ENCODE measurements around the gene TMTC4.

The TMTC4 gene

DNA sequence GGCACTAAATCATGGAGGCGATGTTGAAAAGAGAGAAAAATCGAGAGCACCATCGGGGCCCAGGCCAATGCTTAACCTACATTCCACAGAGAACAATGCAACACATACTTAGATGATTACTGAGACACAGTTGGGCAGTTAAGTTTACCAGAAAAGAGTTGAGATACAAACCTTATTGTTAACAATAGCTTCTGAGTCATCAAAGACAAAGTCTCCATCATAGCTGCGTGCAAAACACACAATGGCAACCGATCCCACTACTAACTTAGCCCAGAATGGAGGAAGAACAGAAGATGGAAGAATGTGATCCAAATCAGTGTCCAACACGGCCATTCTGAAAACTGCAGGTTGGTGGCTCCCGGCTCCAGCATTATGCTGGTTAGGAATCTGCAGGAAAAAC lies 6.2 kb downstream of the TMTC4 start:
- TF ChIP-seq CTCF (IDR thresholded peaks at IDR 0.05; ENCODE audit: control extremely low read depth, extremely low read depth, low read depth, missing control alignments) = no peak
- DNase-seq (ENCODE audit: extremely low spot score) = no peak
- ChIA-PET CTCF (interaction anchor here (1.3 kb wide), 1 partner anchor 22 kb away, joined by 3 read pairs; no protein-coding TSS in a partner anchor), POLR2A (no interaction called here)

DNA sequence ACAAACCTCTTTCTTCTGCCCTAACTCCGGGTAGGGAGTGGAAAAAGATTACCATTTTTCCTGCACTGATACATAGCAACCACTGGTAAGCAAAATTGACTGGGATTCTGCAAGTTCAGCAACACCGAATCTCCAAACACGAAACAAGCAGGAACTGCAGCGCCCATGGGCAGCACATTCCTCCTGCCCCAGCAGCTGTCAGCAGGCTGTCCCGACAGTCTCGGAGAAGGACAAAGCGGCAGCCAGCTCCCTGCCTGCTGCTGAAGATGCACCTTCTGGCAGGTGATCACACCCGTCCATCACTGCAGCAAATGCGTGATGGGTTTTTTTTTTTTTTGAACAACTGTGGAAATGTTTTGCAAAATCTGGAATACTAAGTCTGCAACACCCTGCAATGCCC lies 6.7 kb downstream of the TMTC4 start:
- DNase-seq (ENCODE audit: extremely low spot score) = no peak
- ChIA-PET CTCF (no interaction called here), POLR2A (interaction anchor here (0.7 kb wide), 1 partner anchor 785 kb away, joined by 4 read pairs; no protein-coding TSS in a partner anchor)
- no peak for TF ChIP-seq CTCF (IDR thresholded peaks at IDR 0.05; ENCODE audit: control extremely low read depth, extremely low read depth, low read depth, missing control alignments)

- TF ChIP-seq CTCF (IDR thresholded peaks at IDR 0.05; ENCODE audit: control extremely low read depth, extremely low read depth, low read depth, missing control alignments) = no peak
- no peak for DNase-seq (ENCODE audit: extremely low spot score)
- CTCF ChIA-PET = interaction anchor here (1.0 to 1.2 kb wide), 2 partner anchors 9 kb away, joined by 3 to 7 read pairs; partner anchors contain the start of gene TMTC4
- POLR2A ChIA-PET = no interaction called here
Observed at GRCh38 chr13:100666124-100666523, 8.5 kb downstream of the TMTC4 start.

- POLR2A ChIA-PET = no interaction called here
- TF ChIP-seq CTCF (IDR thresholded peaks at IDR 0.05; ENCODE audit: control extremely low read depth, extremely low read depth, low read depth, missing control alignments) = no peak
- no peak for DNase-seq (ENCODE audit: extremely low spot score)
- CTCF ChIA-PET = interaction anchor here (1.2 kb wide), 1 partner anchor 9 kb away, joined by 7 read pairs; the partner anchor contains the start of gene TMTC4
Observed at GRCh38 chr13:100665403-100665802, 9.2 kb downstream of the TMTC4 start.

GRCh38 chr13:100664171-100664900 lies 10.3 kb downstream of the TMTC4 start:
- ChIA-PET CTCF (interaction anchor here (0.9 to 1.1 kb wide), 2 partner anchors 10 to 92 kb away, joined by 3 to 4 read pairs; partner anchors contain the start of gene TMTC4), POLR2A (no interaction called here)
- no peak for DNase-seq (ENCODE audit: extremely low spot score)
- TF ChIP-seq CTCF (IDR thresholded peaks at IDR 0.05; ENCODE audit: control extremely low read depth, extremely low read depth, low read depth, missing control alignments) = no peak

DNA sequence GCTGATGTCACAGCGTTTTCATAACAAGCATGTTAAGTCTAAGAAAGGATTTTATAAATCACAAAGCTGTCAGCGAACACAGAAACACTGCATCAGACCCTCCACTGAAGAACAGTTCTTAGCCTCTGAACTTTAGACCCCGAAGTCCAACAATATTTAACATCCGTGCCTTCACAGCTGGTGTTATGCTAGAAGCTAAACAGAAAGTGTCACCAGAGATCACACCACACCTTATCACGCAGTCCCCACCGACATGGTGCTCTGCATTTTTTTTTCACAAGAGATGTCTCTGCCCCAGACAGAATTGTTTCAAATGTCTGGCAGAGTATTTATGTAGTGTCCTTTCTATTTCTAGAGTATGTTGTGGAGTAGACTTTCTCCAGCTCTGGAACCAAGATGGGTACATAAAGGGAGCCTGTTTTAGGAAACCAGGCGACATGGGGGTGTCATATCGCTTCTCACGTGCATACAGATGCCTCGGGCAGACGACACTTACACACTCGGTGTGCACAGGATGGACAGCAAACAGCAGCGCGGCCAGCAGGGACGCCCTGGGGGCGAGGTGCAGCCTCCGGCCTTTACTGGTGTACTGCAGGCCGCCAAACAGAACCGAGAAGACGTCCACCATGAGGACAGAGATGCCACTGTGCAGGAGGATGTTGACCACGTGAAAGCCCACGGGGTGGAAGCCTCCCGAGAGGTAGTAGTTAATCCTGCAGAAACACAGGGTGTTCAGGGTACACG lies 12.0 kb downstream of the TMTC4 start:
- ChIA-PET POLR2A (no interaction called here), CTCF (interaction anchor here (0.9 to 1.6 kb wide), 2 partner anchors 10 to 12 kb away, joined by 4 to 6 read pairs; partner anchors contain the start of gene TMTC4)
- TF ChIP-seq CTCF (IDR thresholded peaks at IDR 0.05; ENCODE audit: control extremely low read depth, extremely low read depth, low read depth, missing control alignments) = no peak
- DNase-seq (ENCODE audit: extremely low spot score) = no peak

Measured in GM10248 (cell line).